GM23338 (cell line): ENCODE results near the gene CEND1. TPM values are rescaled to one million over a fixed set of nuclear protein-coding genes. Genes with fewer than 3 reads are reported as not detected.

Source experiments
- ZNF114 ChIP-seq: fragments of 250-450 bp; sonication (Bioruptor Pico); IDR thresholded peaks from 2 replicates; pipeline ENCODE4 v1.5.0; 2020; ENCODE audit warnings: mild to moderate bottlenecking, moderate library complexity
- polyA plus RNA-seq: library from polyadenylated mRNA; unstranded; fragments of >200 nt; fragmentation: Nextera tagmentation; extraction: Ambion mirVana; gene quantifications from 2 replicates; pipeline ENCODE4 v1.2.1, GENCODE V29; 2016
- total RNA-seq: library from RNA; depleted of rRNA; stranded (reverse); fragments of >200 nt; shearing (Covaris generic); gene quantifications from 2 replicates; pipeline ENCODE4 v1.2.3, GENCODE V29; 2014
- TF ChIP-seq, protein P1 (sequence below): fragments of 250-450 bp; sonication (Bioruptor Pico); IDR thresholded peaks from 2 replicates; pipeline ENCODE4 v1.5.0; 2020; ENCODE audit warnings: mild to moderate bottlenecking, moderate library complexity
- TF ChIP-seq, protein P2 (sequence below): IDR thresholded peaks from one replicate; pipeline ENCODE4 v1.6.1; 2018; ENCODE audit warnings: antibody characterized with exemption; ENCODE audit not compliant: unreplicated experiment
- TF ChIP-seq, protein P3 (sequence below): IDR thresholded peaks from 2 replicates; pipeline ENCODE4 v1.6.1; 2016; ENCODE audit warnings: antibody characterized with exemption

CEND1 gene
- total and polyA plus RNA-seq, 2 experiments from 2014 or later: 4.8 to 5.5 TPM

GRCh38 chr11:747158-748006, 42.5 kb downstream of the CEND1 start, which contains the start of gene TALDO1 (continued):
- TF ChIP-seq, protein P1, sequence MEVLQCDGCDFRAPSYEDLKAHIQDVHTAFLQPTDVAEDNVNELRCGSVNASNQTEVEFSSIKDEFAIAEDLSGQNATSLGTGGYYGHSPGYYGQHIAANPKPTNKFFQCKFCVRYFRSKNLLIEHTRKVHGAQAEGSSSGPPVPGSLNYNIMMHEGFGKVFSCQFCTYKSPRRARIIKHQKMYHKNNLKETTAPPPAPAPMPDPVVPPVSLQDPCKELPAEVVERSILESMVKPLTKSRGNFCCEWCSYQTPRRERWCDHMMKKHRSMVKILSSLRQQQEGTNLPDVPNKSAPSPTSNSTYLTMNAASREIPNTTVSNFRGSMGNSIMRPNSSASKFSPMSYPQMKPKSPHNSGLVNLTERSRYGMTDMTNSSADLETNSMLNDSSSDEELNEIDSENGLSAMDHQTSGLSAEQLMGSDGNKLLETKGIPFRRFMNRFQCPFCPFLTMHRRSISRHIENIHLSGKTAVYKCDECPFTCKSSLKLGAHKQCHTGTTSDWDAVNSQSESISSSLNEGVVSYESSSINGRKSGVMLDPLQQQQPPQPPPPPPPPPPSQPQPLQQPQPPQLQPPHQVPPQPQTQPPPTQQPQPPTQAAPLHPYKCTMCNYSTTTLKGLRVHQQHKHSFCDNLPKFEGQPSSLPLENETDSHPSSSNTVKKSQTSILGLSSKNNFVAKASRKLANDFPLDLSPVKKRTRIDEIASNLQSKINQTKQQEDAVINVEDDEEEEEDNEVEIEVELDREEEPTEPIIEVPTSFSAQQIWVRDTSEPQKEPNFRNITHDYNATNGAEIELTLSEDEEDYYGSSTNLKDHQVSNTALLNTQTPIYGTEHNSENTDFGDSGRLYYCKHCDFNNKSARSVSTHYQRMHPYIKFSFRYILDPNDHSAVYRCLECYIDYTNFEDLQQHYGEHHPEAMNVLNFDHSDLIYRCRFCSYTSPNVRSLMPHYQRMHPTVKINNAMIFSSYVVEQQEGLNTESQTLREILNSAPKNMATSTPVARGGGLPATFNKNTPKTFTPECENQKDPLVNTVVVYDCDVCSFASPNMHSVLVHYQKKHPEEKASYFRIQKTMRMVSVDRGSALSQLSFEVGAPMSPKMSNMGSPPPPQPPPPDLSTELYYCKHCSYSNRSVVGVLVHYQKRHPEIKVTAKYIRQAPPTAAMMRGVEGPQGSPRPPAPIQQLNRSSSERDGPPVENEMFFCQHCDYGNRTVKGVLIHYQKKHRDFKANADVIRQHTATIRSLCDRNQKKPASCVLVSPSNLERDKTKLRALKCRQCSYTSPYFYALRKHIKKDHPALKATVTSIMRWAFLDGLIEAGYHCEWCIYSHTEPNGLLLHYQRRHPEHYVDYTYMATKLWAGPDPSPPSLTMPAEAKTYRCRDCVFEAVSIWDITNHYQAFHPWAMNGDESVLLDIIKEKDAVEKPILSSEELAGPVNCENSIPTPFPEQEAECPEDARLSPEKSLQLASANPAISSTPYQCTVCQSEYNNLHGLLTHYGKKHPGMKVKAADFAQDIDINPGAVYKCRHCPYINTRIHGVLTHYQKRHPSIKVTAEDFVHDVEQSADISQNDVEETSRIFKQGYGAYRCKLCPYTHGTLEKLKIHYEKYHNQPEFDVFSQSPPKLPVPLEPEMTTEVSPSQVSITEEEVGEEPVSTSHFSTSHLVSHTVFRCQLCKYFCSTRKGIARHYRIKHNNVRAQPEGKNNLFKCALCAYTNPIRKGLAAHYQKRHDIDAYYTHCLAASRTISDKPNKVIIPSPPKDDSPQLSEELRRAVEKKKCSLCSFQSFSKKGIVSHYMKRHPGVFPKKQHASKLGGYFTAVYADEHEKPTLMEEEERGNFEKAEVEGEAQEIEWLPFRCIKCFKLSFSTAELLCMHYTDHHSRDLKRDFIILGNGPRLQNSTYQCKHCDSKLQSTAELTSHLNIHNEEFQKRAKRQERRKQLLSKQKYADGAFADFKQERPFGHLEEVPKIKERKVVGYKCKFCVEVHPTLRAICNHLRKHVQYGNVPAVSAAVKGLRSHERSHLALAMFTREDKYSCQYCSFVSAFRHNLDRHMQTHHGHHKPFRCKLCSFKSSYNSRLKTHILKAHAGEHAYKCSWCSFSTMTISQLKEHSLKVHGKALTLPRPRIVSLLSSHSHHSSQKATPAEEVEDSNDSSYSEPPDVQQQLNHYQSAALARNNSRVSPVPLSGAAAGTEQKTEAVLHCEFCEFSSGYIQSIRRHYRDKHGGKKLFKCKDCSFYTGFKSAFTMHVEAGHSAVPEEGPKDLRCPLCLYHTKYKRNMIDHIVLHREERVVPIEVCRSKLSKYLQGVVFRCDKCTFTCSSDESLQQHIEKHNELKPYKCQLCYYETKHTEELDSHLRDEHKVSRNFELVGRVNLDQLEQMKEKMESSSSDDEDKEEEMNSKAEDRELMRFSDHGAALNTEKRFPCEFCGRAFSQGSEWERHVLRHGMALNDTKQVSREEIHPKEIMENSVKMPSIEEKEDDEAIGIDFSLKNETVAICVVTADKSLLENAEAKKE: no peak
- TF ChIP-seq, protein P2, sequence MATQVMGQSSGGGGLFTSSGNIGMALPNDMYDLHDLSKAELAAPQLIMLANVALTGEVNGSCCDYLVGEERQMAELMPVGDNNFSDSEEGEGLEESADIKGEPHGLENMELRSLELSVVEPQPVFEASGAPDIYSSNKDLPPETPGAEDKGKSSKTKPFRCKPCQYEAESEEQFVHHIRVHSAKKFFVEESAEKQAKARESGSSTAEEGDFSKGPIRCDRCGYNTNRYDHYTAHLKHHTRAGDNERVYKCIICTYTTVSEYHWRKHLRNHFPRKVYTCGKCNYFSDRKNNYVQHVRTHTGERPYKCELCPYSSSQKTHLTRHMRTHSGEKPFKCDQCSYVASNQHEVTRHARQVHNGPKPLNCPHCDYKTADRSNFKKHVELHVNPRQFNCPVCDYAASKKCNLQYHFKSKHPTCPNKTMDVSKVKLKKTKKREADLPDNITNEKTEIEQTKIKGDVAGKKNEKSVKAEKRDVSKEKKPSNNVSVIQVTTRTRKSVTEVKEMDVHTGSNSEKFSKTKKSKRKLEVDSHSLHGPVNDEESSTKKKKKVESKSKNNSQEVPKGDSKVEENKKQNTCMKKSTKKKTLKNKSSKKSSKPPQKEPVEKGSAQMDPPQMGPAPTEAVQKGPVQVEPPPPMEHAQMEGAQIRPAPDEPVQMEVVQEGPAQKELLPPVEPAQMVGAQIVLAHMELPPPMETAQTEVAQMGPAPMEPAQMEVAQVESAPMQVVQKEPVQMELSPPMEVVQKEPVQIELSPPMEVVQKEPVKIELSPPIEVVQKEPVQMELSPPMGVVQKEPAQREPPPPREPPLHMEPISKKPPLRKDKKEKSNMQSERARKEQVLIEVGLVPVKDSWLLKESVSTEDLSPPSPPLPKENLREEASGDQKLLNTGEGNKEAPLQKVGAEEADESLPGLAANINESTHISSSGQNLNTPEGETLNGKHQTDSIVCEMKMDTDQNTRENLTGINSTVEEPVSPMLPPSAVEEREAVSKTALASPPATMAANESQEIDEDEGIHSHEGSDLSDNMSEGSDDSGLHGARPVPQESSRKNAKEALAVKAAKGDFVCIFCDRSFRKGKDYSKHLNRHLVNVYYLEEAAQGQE: peak; percentile 30
- TF ChIP-seq, protein P3, sequence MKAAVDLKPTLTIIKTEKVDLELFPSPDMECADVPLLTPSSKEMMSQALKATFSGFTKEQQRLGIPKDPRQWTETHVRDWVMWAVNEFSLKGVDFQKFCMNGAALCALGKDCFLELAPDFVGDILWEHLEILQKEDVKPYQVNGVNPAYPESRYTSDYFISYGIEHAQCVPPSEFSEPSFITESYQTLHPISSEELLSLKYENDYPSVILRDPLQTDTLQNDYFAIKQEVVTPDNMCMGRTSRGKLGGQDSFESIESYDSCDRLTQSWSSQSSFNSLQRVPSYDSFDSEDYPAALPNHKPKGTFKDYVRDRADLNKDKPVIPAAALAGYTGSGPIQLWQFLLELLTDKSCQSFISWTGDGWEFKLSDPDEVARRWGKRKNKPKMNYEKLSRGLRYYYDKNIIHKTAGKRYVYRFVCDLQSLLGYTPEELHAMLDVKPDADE: no peak
- TF ChIP-seq ZNF114: no peak
